Pancreas (tissue), 10 donors: ENCODE measurements around the gene POLD4. TPM values are rescaled to one million over a fixed set of nuclear protein-coding genes. Genes with fewer than 3 reads are reported as not detected.
A peak's percentile ranks its signal among the peaks of the same experiment; 100 is the strongest.

Experiments
- ATAC-seq, 4 donors: fragments of 200-7000 bp; cut with Tn5 transposase; one replicate each; pipeline versions ENCODE4 v1.8.0 to v1.9.1; 2020; ENCODE audit warnings: mild to moderate bottlenecking in 4 of 4, moderate library complexity in 4 of 4
- DNase-seq, 6 donors: peaks; one replicate each; pipeline ENCODE4 v3.0.0-alpha.2; 2020
- FAIRE-seq: peaks from 2 replicates; lab custom pipeline; 2012; peaks lifted over from hg19 to GRCh38; lab: Jason Lieb, UNC
- H3K27ac ChIP-seq, 4 donors: fragments of 200-600 bp; sonication (generic); 1 replicate in 3 of 4; 2 replicates in 1 of 4; pipeline versions ENCODE4 v1.5.0 to v1.8.0; 2020
- H3K27me3 ChIP-seq, 4 donors: fragments of 200-600 bp; one replicate each; pipeline ENCODE4 v1.8.0; 2021
- H3K36me3 ChIP-seq, 3 donors: fragments of 200-600 bp; sonication (generic) in 1 of 3; one replicate each; pipeline versions ENCODE4 v1.5.0 to v1.8.0; 2020 to 2021
- H3K4me1 ChIP-seq, 3 donors: fragments of 200-600 bp; one replicate each; pipeline ENCODE4 v1.8.0; 2021
- H3K4me3 ChIP-seq, 4 donors: fragments of 200-600 bp; sonication (generic) in 2 of 4; one replicate each; pipeline versions ENCODE4 v1.5.0 to v1.8.0; 2020 to 2021
- H3K9me3 ChIP-seq, 4 donors: fragments of 200-600 bp; one replicate each; pipeline ENCODE4 v1.8.0; 2021
- WGBS, 2 donors: extraction: QIAGEN DNeasy Blood & Tissue Kit; methylation state at CpG; one replicate each; pipeline ENCODE4 v1.1.7; 2013; 5-methylcytosine and 5-hydroxymethylcytosine counted together
- intact Hi-C, 3 donors: fragments of 100-400 bp; cut with DNase I; formaldehyde crosslinking; loops; one replicate each; pipeline versions ENCODE4 v1.11.1 to v1.14.2; 2022
- polyA plus RNA-seq, 2 donors: library from polyadenylated mRNA; stranded (reverse); fragments of 200-250 nt; gene quantifications; one replicate each; pipeline ENCODE4 v1.2.3, GENCODE V29; 2013
- total RNA-seq, 6 donors: library from RNA; stranded (reverse); fragmentation: NEBNext Ultra II Directional in 4 of 6; extraction: Animal tissue kit (Norgen Biotek cat#: 25700) in 4 of 6; gene quantifications; one replicate each; pipeline versions ENCODE4 v1.2.1 to v1.2.4, GENCODE V29; 2021 to 2023
- TF ChIP-seq, protein P1 (sequence below), 4 donors: fragments of 200-600 bp; sonication (generic) in 3 of 4; IDR thresholded peaks; one replicate each; pipeline versions ENCODE4 v1.5.0 to v1.8.0; 2021; ENCODE audit warnings: antibody characterized with exemption in 4 of 4
- donor health status: healthy with polysubstance abuse.
- donor health status: DM: no; HTN: no; CAD: no; lungs with moderate emphysema.
- donor health status: DM: no; HTN: no; CAD: no.
- donor health status: control.
- donor health status: control.
- donor health status: Bipolar disorder and iron deficiency.
- donor health status: DM: yes; HTN: yes; CAD: no.
- donor health status: DM: no; HTN: no; CAD: no.
- donor health status: DM: no; HTN: no; CAD: no.
- donor health status: DM: yes; HTN: yes; CAD: no.

Gene POLD4
- total and polyA plus RNA-seq, 8 donors: 35.0 to 99.3 (median 46.0) TPM

DNA sequence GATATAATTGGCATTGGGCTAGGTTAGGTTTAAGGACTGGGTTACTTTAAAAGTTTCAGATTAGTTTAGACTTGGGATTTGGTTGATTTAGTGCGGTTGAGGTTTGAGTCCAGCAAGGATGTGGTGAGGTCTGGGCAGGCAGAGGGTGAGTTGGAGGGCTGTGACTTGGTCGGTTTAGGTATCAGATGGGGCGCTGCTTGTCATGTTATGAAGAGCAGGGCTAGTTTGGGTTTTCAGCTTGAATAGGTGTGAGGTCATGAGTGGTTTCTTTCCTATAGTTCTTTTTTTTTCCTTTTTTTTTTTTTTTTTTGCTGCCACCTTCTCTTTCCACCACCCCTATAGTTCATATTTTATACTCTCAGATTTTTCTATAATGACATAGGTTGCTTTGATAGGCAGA, 15.3 kb upstream of the POLD4 start:
- H3K4me1 ChIP-seq: peaks cover 0 to 4% (median 0%) of the 10 kb centered on the region in 3 donors
- H3K36me3 ChIP-seq: no peaks in the 10 kb centered on the region
- intact Hi-C loops: no loop called here
- ATAC-seq: no peak
- H3K9me3 ChIP-seq: no peaks in the 10 kb centered on the region
- H3K27ac ChIP-seq: no peak overlapping the region
- DNase-seq: no peak
- no peaks in the 10 kb centered on the region for H3K27me3 ChIP-seq
- no peak for FAIRE-seq
- H3K4me3 ChIP-seq: no peak overlapping the region
- 84 to 92% methylated on average over 3 of the region's 3 CpGs for WGBS, 2 donors
- TF ChIP-seq, protein P1, sequence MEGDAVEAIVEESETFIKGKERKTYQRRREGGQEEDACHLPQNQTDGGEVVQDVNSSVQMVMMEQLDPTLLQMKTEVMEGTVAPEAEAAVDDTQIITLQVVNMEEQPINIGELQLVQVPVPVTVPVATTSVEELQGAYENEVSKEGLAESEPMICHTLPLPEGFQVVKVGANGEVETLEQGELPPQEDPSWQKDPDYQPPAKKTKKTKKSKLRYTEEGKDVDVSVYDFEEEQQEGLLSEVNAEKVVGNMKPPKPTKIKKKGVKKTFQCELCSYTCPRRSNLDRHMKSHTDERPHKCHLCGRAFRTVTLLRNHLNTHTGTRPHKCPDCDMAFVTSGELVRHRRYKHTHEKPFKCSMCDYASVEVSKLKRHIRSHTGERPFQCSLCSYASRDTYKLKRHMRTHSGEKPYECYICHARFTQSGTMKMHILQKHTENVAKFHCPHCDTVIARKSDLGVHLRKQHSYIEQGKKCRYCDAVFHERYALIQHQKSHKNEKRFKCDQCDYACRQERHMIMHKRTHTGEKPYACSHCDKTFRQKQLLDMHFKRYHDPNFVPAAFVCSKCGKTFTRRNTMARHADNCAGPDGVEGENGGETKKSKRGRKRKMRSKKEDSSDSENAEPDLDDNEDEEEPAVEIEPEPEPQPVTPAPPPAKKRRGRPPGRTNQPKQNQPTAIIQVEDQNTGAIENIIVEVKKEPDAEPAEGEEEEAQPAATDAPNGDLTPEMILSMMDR (IDR thresholded peaks at IDR 0.05): no peak

- WGBS, 2 donors: 68 to 72% methylated on average over 7 of the region's 7 CpGs
- Histone ChIP-seq H3K4me1 (peaks cover 0 to 4% (median 0%) of the 10 kb centered on the region in 3 donors), H3K27me3 (no peaks in the 10 kb centered on the region), H3K4me3 (no peak overlapping the region), H3K9me3 (no peaks in the 10 kb centered on the region), H3K27ac (no peak overlapping the region), H3K36me3 (no peaks in the 10 kb centered on the region)
- TF ChIP-seq, protein P1 (IDR thresholded peaks at IDR 0.05): no peak
- intact Hi-C loops: no loop called here
- ATAC-seq (no peak), DNase-seq (no peak), FAIRE-seq (no peak)
These were observed 14.4 kb upstream of the POLD4 start for GRCh38 chr11:67367761-67368227.

- no peak overlapping the region for H3K4me3 ChIP-seq
- peaks cover 0 to 4% (median 0%) of the 10 kb centered on the region in 3 donors for H3K4me1 ChIP-seq
- WGBS, 2 donors: 68 to 70% methylated on average over 25 of the region's 25 CpGs
- no peak overlapping the region for H3K27ac ChIP-seq
- TF ChIP-seq, protein P1 (IDR thresholded peaks at IDR 0.05): no peak
- DNase-seq (peak in 1 of 6 donors; percentile 61), FAIRE-seq (no peak), ATAC-seq (peak in 1 of 4 donors; percentile 16)
- intact Hi-C loops: no loop called here
- H3K36me3 ChIP-seq: no peaks in the 10 kb centered on the region
- H3K27me3 ChIP-seq: no peaks in the 10 kb centered on the region
- no peaks in the 10 kb centered on the region for H3K9me3 ChIP-seq
These were observed 13.8 kb upstream of the POLD4 start for GRCh38 chr11:67366961-67367760.

DNA sequence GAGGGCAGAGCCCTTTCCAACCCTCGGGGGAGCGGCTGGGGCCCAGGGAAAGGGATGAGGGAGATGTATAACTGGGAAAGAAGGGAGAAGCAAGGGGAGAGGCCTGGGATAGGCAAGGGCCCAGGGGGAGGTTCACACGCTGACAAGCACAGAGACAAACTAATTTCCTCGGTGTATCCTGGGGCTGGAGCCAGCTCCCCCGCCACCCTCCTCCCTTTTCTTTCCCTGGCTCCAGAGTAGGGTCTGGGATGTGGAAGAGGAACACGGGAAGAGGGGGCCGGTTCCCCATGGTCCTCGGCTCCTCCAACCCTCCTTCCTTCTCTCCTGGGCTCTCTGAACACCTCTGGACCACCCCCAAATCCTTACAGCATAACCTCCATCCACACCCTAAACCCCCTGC, 13.2 kb upstream of the POLD4 start:
- H3K36me3 ChIP-seq: no peaks in the 10 kb centered on the region
- WGBS, 2 donors: 67 to 72% methylated on average over 7 to 8 of the region's 8 CpGs
- peaks cover 0 to under 1% (median 0%) of the 10 kb centered on the region in 3 donors for H3K4me1 ChIP-seq
- no peak overlapping the region for H3K27ac ChIP-seq
- ATAC-seq (peak in 1 of 4 donors; percentile 13), DNase-seq (no peak), FAIRE-seq (no peak)
- TF ChIP-seq, protein P1 (IDR thresholded peaks at IDR 0.05): no peak
- no peaks in the 10 kb centered on the region for H3K9me3 ChIP-seq
- H3K4me3 ChIP-seq: no peak overlapping the region
- H3K27me3 ChIP-seq: no peaks in the 10 kb centered on the region
- intact Hi-C loops: no loop called here
